H1 (cell line): ENCODE results near the gene FRMD5. TPM values are rescaled to one million over a fixed set of nuclear protein-coding genes. Genes with fewer than 3 reads are reported as not detected.

Experiments used
- CTCF ChIA-PET: fragments of 300-600 bp; sonication (Branson Sonifier 250); formaldehyde crosslinking; loops from one replicate; lab custom pipeline; 2021; ENCODE audit not compliant: partially characterized antibody; lab: Charles Lee
- POLR2A ChIA-PET: fragments of 300-600 bp; sonication (Branson Sonifier 250); formaldehyde crosslinking; loops from one replicate; lab custom pipeline; 2021; ENCODE audit warnings: inconsistent platforms; ENCODE audit not compliant: partially characterized antibody; lab: Charles Lee
- DNase-seq, 2 experiments: peaks; one replicate each; pipeline versions ENCODE4 v3.0.0 to v3.0.0-alpha.2; 2010 to 2022; ENCODE audit warnings: low spot score in 2 of 2, low read depth in 1 of 2, mixed read lengths in 1 of 2
- FAIRE-seq: peaks from 2 replicates; lab custom pipeline; 2011; peaks lifted over from hg19 to GRCh38; lab: Jason Lieb, UNC
- H2AFZ ChIP-seq: 2 replicates; pipeline ENCODE4 v1.8.1; 2012; ENCODE audit warnings: low read length, inconsistent platforms
- H2AK5ac ChIP-seq: 2 replicates; pipeline ENCODE4 v1.6.1; 2013; ENCODE audit warnings: low read depth, low read length
- H2BK120ac ChIP-seq: replicated peaks from 2 replicates; pipeline ENCODE3; 2013; ENCODE audit warnings: low read depth, low read length, inconsistent platforms
- H2BK12ac ChIP-seq: 2 replicates; pipeline ENCODE4 v1.6.1; 2013; ENCODE audit warnings: low read depth, low read length
- H2BK15ac ChIP-seq: 2 replicates; pipeline ENCODE4 v1.6.1; 2013; ENCODE audit warnings: low read length
- H2BK20ac ChIP-seq: 2 replicates; pipeline ENCODE4 v1.6.1; 2013; ENCODE audit warnings: low read length
- H2BK5ac ChIP-seq: 2 replicates; pipeline ENCODE4 v1.6.1; 2013; ENCODE audit warnings: low read depth, low read length
- H3K14ac ChIP-seq: 2 replicates; pipeline ENCODE4 v1.6.1; 2013; ENCODE audit warnings: inconsistent platforms; ENCODE audit not compliant: insufficient read length
- H3K18ac ChIP-seq: 2 replicates; pipeline ENCODE4 v1.6.1; 2013; ENCODE audit warnings: low read length; ENCODE audit errors: extremely low read depth
- H3K23ac ChIP-seq: 2 replicates; pipeline ENCODE4 v1.6.1; 2013; ENCODE audit warnings: inconsistent platforms; ENCODE audit not compliant: insufficient read length
- H3K23me2 ChIP-seq: 2 replicates; pipeline ENCODE4 v1.6.1; 2013; ENCODE audit warnings: low read depth, low read length
- H3K27ac ChIP-seq: 2 replicates; pipeline ENCODE4 v1.6.1; 2011; ENCODE audit warnings: low read depth, low read length, inconsistent platforms
- H3K27me3 ChIP-seq, 4 experiments: replicated peaks in 1 of 4; 1 replicate in 1 of 4; 2 replicates in 3 of 4; pipeline versions ENCODE4 v1.6.1 to v1.8.1; 2011 to 2013; ENCODE audit warnings: low read length in 3 of 4, mild to moderate bottlenecking in 3 of 4, inconsistent platforms in 2 of 4, mixed read lengths in 2 of 4, moderate library complexity in 1 of 4; ENCODE audit not compliant: control insufficient read depth in 3 of 4, insufficient read depth in 3 of 4; ENCODE audit errors: extremely low read depth in 1 of 4
- H3K36me3 ChIP-seq, 4 experiments: 2 replicates each; pipeline versions ENCODE4 v1.6.1 to v1.8.1; 2011 to 2013; ENCODE audit warnings: mild to moderate bottlenecking in 4 of 4, low read length in 3 of 4, moderate library complexity in 2 of 4, control low read depth in 1 of 4, inconsistent platforms in 1 of 4; ENCODE audit not compliant: insufficient read depth in 4 of 4, control insufficient read depth in 2 of 4
- H3K4ac ChIP-seq: replicated peaks from 2 replicates; pipeline ENCODE3; 2013; ENCODE audit warnings: low read length, low read depth, mixed read lengths, inconsistent platforms; ENCODE audit not compliant: insufficient read length
- H3K4me1 ChIP-seq, 4 experiments: replicated peaks in 1 of 4; 1 replicate in 1 of 4; 2 replicates in 3 of 4; pipeline versions ENCODE4 v1.6.1 to v1.8.1; 2011 to 2013; ENCODE audit warnings: low read length in 3 of 4, inconsistent platforms in 2 of 4, mixed read lengths in 1 of 4; ENCODE audit not compliant: insufficient read depth in 4 of 4, control insufficient read depth in 3 of 4
- H3K4me2 ChIP-seq, 2 experiments: 2 replicates each; pipeline versions ENCODE4 v1.6.1 to v1.8.1; 2011 to 2013; ENCODE audit warnings: low read depth in 2 of 2, low read length in 2 of 2, control low read depth in 1 of 2, inconsistent platforms in 1 of 2, mild to moderate bottlenecking in 1 of 2; ENCODE audit not compliant: insufficient read depth in 1 of 2
- H3K4me3 ChIP-seq, 4 experiments: fragments of 200-600, 300-600 bp in 1 of 4; sonication (generic), shearing (Covaris generic), sonication (Bioruptor Twin) in 1 of 4; 2 replicates each; pipeline versions ENCODE4 v1.5.1 to v1.8.1; 2011 to 2016; ENCODE audit warnings: low read length in 4 of 4, low read depth in 3 of 4, control low read depth in 2 of 4, inconsistent platforms in 2 of 4, mild to moderate bottlenecking in 2 of 4, mixed read lengths in 1 of 4, moderate library complexity in 1 of 4; ENCODE audit not compliant: insufficient read depth in 2 of 4; ENCODE audit errors: extremely low read depth in 1 of 4
- H3K56ac ChIP-seq: replicated peaks from 2 replicates; pipeline ENCODE3; 2013; ENCODE audit warnings: low read depth, mild to moderate bottlenecking, mixed read lengths, low read length, inconsistent platforms; ENCODE audit not compliant: insufficient read length
- H3K79me1 ChIP-seq: 2 replicates; pipeline ENCODE4 v1.6.1; 2013; ENCODE audit warnings: low read depth, low read length, control low read depth
- H3K79me2 ChIP-seq, 2 experiments: 2 replicates each; pipeline versions ENCODE4 v1.6.1 to v1.8.1; 2012 to 2013; ENCODE audit warnings: low read length in 2 of 2, mild to moderate bottlenecking in 2 of 2, inconsistent platforms in 1 of 2; ENCODE audit not compliant: insufficient read depth in 2 of 2, control insufficient read depth in 1 of 2
- H3K9ac ChIP-seq, 4 experiments: replicated peaks in 1 of 4; 1 replicate in 1 of 4; 2 replicates in 3 of 4; pipeline versions ENCODE4 v1.6.1 to v1.8.1; 2011 to 2013; ENCODE audit warnings: low read depth in 3 of 4, low read length in 3 of 4, control low read depth in 2 of 4, mild to moderate bottlenecking in 2 of 4, moderate library complexity in 2 of 4, inconsistent platforms in 1 of 4; ENCODE audit errors: extremely low read depth in 1 of 4
- H3K9me3 ChIP-seq, 2 experiments: 2 replicates each; pipeline versions ENCODE4 v1.6.1 to v1.8.1; 2012 to 2013; ENCODE audit warnings: mild to moderate bottlenecking in 2 of 2, moderate library complexity in 2 of 2, control low read depth in 1 of 2, inconsistent platforms in 1 of 2, low read depth in 1 of 2, low read length in 1 of 2, mixed read lengths in 1 of 2; ENCODE audit not compliant: insufficient read depth in 2 of 2
- H4K20me1 ChIP-seq, 2 experiments: replicated peaks in 1 of 2; 2 replicates each; pipeline versions ENCODE3 to v1.8.1; 2011 to 2013; ENCODE audit warnings: inconsistent platforms in 2 of 2, low read length in 2 of 2, mild to moderate bottlenecking in 1 of 2; ENCODE audit not compliant: insufficient read depth in 2 of 2, control insufficient read depth in 1 of 2
- H4K5ac ChIP-seq: 2 replicates; pipeline ENCODE4 v1.6.1; 2013; ENCODE audit warnings: low read length, low read depth, mixed read lengths, inconsistent platforms; ENCODE audit not compliant: insufficient read length
- H4K8ac ChIP-seq: 2 replicates; pipeline ENCODE4 v1.8.0; 2013; ENCODE audit warnings: mild to moderate bottlenecking, moderate library complexity, low read length, inconsistent platforms; ENCODE audit not compliant: insufficient read depth; ENCODE audit errors: extremely low read depth
- H4K91ac ChIP-seq: replicated peaks from 2 replicates; pipeline ENCODE3; 2013; ENCODE audit warnings: low read length, mixed read lengths, inconsistent platforms; ENCODE audit not compliant: insufficient read length
- BRCA1 ChIP-seq: IDR thresholded peaks from 2 replicates; pipeline ENCODE4 v1.6.1; 2012; ENCODE audit warnings: low read depth, low read length, improper control_type of control experiment
- CTBP2 ChIP-seq: IDR thresholded peaks from 2 replicates; pipeline ENCODE4 v1.7.0; 2011; ENCODE audit warnings: borderline replicate concordance, mild to moderate bottlenecking, moderate library complexity, mixed read lengths, low read length; ENCODE audit not compliant: insufficient read depth, insufficient read length
- EZH2 ChIP-seq: fragments of 200-600 bp; sonication (generic); IDR thresholded peaks from 2 replicates; pipeline ENCODE4 v1.7.1; 2012; ENCODE audit warnings: low read depth, mild to moderate bottlenecking, moderate library complexity, low read length, inconsistent platforms; ENCODE audit not compliant: severe bottlenecking
- POU5F1 ChIP-seq: IDR thresholded peaks from 2 replicates; pipeline ENCODE4 v1.6.1; 2011; ENCODE audit warnings: low read depth, mild to moderate bottlenecking, low read length, moderate library complexity
- RFX5 ChIP-seq: IDR thresholded peaks from 2 replicates; pipeline ENCODE4 v1.6.1; 2011; ENCODE audit warnings: low read depth, low read length, improper control_type of control experiment, borderline replicate concordance
- SP1 ChIP-seq: IDR thresholded peaks from 2 replicates; pipeline ENCODE4 v1.6.1; 2011; ENCODE audit warnings: low read depth, low read length
- SP2 ChIP-seq: IDR thresholded peaks from 2 replicates; pipeline ENCODE4 v1.6.1; 2012; ENCODE audit warnings: mild to moderate bottlenecking, low read length, inconsistent platforms
- SUZ12 ChIP-seq: fragments of 200-600 bp; sonication (generic); IDR thresholded peaks from 2 replicates; pipeline ENCODE4 v1.6.1; 2012; ENCODE audit warnings: mild to moderate bottlenecking, inconsistent platforms, low read length, moderate library complexity, mixed read lengths
- TBP ChIP-seq: IDR thresholded peaks from 2 replicates; pipeline ENCODE4 v1.6.1; 2011; ENCODE audit warnings: low read depth, low read length, improper control_type of control experiment
- TCF12 ChIP-seq: IDR thresholded peaks from 2 replicates; pipeline ENCODE4 v1.6.1; 2011; ENCODE audit warnings: low read depth, mild to moderate bottlenecking, low read length
- TEAD4 ChIP-seq: IDR thresholded peaks from 2 replicates; pipeline ENCODE4 v1.6.1; 2012; ENCODE audit warnings: low read depth, low read length, inconsistent platforms, mixed read lengths
- WGBS, 2 experiments: shearing (Covaris generic) in 1 of 2; methylation state at CpG; one replicate each; pipeline versions ENCODE4 v1.1.6 to v1.1.7; 2013 to 2015; ENCODE audit warnings: low lambda C conversion rate in 2 of 2, mixed read lengths in 2 of 2, inconsistent platforms in 1 of 2, low coverage in 1 of 2, missing lambda C conversion rate in 1 of 2; ENCODE audit not compliant: insufficient replicate concordance in 2 of 2, insufficient coverage in 1 of 2, insufficient read length in 1 of 2; ENCODE audit errors: extremely low coverage in 1 of 2, missing lambda C conversion rate in 1 of 2; 5-methylcytosine and 5-hydroxymethylcytosine counted together
- polyA plus RNA-seq, 7 experiments: library from polyadenylated mRNA; depleted of rRNA in 3 of 7; stranded (reverse) in 5 of 7; unstranded in 2 of 7; fragments of >200 nt in 5 of 7; fragments of 200-250 nt in 2 of 7; gene quantifications; 1 replicate in 5 of 7; 2 replicates in 1 of 7; 4 replicates in 1 of 7; pipeline versions ENCODE4 v1.2.1 to v1.2.3, GENCODE V29; 2011 to 2013; ENCODE audit warnings: missing spikeins in 2 of 7, mixed read lengths in 2 of 7
- total RNA-seq: library from RNA; stranded (reverse); fragmentation: NEBNext Ultra II Directional; extraction: Animal tissue kit (Norgen Biotek cat#: 25700); gene quantifications from 2 replicates; pipeline ENCODE4 v1.2.1, GENCODE V29; 2021

Gene FRMD5
- total and polyA plus RNA-seq, 2 of the 8 experiments (the other 6 are each of a cell fraction or from before 2014, with no cell fraction given), result 10.1 to 12.6 TPM

- Histone ChIP-seq H3K23ac (no peak overlapping the region), H3K36me3 (peaks cover 0 to 5% (median 0%) of the 10 kb centered on the region in 4 experiments; a peak in 1 of 8 replicates), H3K4me2 (peak overlapping the region; percentile 2 to 9; a peak in 3 of 4 replicates), H4K20me1 (no peaks in the 10 kb centered on the region), H4K5ac (no peak overlapping the region), H3K27ac (no peak overlapping the region), H2AK5ac (no peak overlapping the region), H2BK120ac (no peak overlapping the region), H2AFZ (no peak overlapping the region), H2BK5ac (no peak overlapping the region), H3K79me1 (no peaks in the 10 kb centered on the region), H3K27me3 (peaks cover 0 to 16% (median 4%) of the 10 kb centered on the region in 4 experiments; a peak in 4 of 7 replicates), H2BK12ac (no peak overlapping the region), H4K8ac (no peak overlapping the region), H3K18ac (no peak overlapping the region), H3K4me3 (peak overlapping the region in 1 of 4 experiments; percentile 82; a peak in 1 of 8 replicates), H3K4me1 (peaks cover 0 to 4% (median 2%) of the 10 kb centered on the region in 4 experiments; a peak in 4 of 7 replicates), H2BK20ac (no peak overlapping the region), H3K4ac (no peak overlapping the region), H4K91ac (no peak overlapping the region), H3K79me2 (peaks cover 3 to 7% of the 10 kb centered on the region in 2 experiments), H3K14ac (no peak overlapping the region), H3K23me2 (no peaks in the 10 kb centered on the region), H3K9me3 (peaks cover 0 to 3% of the 10 kb centered on the region in 2 experiments; a peak in 2 of 4 replicates), H3K9ac (peak overlapping the region in 1 of 4 experiments; percentile 38; a peak in 2 of 7 replicates), H3K56ac (no peak overlapping the region), H2BK15ac (no peak overlapping the region)
- no peak for FAIRE-seq
- CTCF ChIA-PET, result no interaction called here
- DNase-seq, result no peak
- TF ChIP-seq SP2 (no peak), SP1 (no peak), SUZ12 (no peak), TBP (no peak), BRCA1 (no peak), CTBP2 (no peak), TCF12 (no peak), POU5F1 (no peak), EZH2 (no peak), RFX5 (no peak), TEAD4 (no peak)
- POLR2A ChIA-PET, result interaction anchor here (1.1 to 2.0 kb wide), 5 partner anchors 18 to 52 kb away, joined by 3 to 8 read pairs (median 3); partner anchors contain the start of genes ELL3, HYPK and SERINC4
- 90% methylated on average over 6 of the region's 6 CpGs; no CpG with 5 or more reads in 1 of the 2 experiments for WGBS, 2 experiments
These were observed 366.9 kb downstream of the FRMD5 start for GRCh38 chr15:43828061-43828657.
